SK-N-MC (cell line): ENCODE results near the gene AHDC1.

ENCODE experiments used
- EZH2 ChIP-seq: fragments of 200-600 bp; sonication (generic); IDR thresholded peaks from one replicate; pipeline ENCODE4 v1.6.1; 2017; ENCODE audit warnings: antibody characterized with exemption
- FOXP2 ChIP-seq: optimal IDR thresholded peaks from 2 replicates; pipeline ENCODE3; 2011; ENCODE audit warnings: mild to moderate bottlenecking, moderate library complexity; ENCODE audit not compliant: insufficient read depth; ENCODE audit errors: extremely low read length, control extremely low read depth
- POLR2AphosphoS5 ChIP-seq: IDR thresholded peaks from 2 replicates; pipeline ENCODE4 v1.6.1; 2012; ENCODE audit warnings: mild to moderate bottlenecking, low read depth, low read length, borderline replicate concordance

DNA sequence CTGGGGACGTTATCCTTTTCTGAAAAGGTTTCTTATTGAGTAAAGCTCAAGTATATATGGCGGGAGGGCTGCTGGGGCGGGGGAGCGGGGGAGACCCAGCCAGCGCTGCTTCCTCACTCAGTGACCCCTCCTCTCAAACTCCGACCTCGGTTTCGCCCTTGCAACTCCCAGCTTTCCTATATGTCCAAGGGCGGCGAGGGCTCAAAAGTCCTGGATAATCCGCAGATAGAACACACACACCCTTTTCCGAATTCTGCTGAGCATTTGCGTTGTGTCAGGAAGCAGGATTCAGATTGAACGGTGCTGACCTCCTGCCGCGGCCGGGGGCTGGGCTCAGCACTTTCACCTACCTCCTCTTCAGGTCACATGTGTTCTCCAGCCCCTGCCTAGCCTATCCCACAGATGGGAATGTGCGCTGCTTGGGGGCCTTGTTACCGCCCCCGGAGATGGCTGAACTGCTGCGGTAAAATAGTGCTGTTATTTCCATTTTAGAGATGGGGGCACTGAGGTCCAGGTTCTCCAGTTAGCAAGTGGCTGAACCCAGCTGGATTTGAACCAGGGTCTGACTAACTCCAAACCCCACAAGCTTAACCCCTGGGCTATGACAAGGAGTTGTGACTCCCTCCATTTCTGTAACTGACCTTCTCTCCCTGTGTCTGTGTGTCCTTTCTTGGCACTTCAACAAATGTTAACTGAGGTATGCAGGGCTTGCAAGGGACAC lies 795 bp upstream of the AHDC1 start:
- TF ChIP-seq POLR2AphosphoS5 (no peak), EZH2 (no peak), FOXP2 (no peak)
